NK-92 treated with Interleukin-12 subunit alpha and Interleukin-12 subunit beta, amount 100 ng/mL, for 24 hours (cell line): ENCODE data around the gene DNAJB1.
A peak's percentile ranks its signal among the peaks of the same experiment; 100 is the strongest.
"Not testable (repeated sequence)": the region's sequence is repeated elsewhere in the genome, so short reads cannot be mapped to it uniquely, and the experiment has no call there.

Experiments
- DNase-seq: peaks from one replicate; lab custom pipeline; 2025; lab: John Stamatoyannopoulos, UW

The DNAJB1 gene

DNA sequence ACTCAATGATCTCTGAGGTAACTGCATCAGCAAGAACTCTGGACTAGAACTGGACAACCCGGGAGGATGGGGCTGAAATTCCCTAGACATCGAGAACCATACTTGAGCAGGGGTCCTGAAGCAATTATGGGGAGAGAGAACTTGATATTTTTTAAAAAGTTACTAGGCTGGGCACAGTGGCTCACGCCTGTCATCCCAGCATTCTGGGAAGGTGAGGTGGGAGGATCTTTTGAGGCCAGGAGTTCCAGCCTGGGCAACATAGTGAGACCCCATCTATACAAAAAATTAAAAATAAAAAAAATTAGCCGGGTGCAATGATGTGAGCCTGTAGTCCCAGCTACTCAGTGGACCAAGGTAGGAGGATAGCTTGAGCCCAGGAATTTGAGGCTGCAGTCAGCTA is 2.3 kb upstream of the DNAJB1 start:
- no peak for DNase-seq

GRCh38 chr19:14519860-14520407 is 1.7 kb upstream of the DNAJB1 start:
- no peak for DNase-seq

DNA sequence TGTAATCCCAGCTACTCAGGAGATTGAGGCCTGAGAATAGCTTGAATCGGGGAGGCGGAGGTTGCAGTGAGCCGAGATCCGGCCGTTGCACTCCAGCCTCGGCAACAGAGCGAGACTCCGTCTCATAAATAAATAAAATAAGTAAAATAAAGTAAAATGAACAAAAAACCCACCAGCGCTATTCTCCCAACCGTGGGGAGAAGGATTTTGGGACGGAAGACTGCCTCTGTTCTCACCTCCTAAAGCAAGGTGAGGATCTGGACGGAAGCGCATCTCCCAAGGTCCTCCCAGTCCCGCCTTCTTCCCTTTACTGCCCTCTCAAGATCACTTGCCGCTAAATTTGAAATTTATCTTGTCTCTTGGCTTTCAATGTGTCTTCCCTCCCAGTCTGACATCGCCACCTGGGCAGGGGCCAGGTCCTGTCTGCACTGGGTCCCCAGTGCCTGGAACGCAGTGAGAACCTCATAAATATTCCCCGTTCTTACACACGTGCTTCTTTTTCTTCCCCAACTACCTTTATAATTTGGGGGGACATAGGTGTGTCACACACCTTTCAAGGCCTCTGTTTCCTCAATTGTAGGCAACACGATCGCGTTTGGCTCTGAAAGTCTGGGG is 1.2 kb upstream of the DNAJB1 start:
- DNase-seq, result no peak

- DNase-seq, result no peak
Observed at GRCh38 chr19:14517446-14517839, 754 bp downstream of the DNAJB1 start.

- DNase-seq, result peak; percentile 45
Observed at GRCh38 chr19:14516746-14517438, 1.3 kb downstream of the DNAJB1 start.

DNA sequence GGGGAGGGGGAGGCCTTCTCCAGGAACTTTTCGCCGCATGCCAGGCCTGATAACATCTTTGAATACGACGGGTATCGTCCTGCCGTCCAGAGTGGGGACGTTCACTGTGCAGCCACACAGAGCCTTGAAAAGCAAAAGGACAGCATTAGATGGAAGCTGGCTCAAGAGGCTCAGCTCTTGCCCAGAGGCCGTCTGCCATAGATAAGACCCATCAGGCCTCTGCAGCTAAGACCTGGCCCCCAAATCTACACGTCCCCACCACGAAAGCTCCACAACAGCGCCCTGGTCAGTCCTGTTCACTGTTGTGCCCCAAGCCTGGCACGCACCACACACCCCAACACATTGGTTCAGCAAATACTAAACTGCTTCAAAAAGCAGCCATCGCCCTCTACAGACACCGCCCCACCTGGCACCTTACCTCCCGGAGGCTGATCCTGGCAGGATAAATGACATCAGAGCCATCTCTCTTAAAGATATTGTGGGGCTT is 2.1 kb downstream of the DNAJB1 start:
- no peak for DNase-seq

- peak; percentile 24 for DNase-seq
Observed at GRCh38 chr19:14515501-14516047, 2.6 kb downstream of the DNAJB1 start.

GRCh38 chr19:14514215-14514863 is 3.9 kb downstream of the DNAJB1 start:
- no peak for DNase-seq

DNA sequence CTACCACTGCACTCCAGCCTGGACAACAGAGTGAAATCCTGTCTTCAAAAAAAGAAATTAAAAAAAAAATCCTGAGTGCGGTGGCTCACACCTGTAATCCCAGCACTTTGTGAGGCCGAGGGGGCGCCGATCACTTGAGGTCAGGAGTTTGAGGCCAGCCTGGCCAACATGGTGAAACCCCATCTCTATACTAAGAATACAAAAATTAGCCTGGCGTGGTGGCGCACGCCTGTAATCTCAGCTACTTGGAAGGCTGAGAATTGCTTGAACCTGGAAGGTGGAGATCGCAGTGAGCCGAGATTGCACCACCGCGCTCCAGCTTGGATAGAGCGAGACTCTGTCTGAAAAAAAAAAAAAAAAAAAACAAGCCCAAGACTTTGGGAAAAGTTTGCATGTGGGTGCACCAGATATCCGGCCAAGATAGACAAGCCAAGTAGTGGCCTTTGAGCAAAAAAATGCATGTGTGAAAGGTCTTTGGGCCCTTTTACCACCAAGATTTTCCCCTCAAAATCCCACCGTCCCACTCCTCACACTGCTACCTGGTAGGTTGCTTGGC is 5.7 kb downstream of the DNAJB1 start:
- no peak for DNase-seq

- no peak for DNase-seq
Observed at GRCh38 chr19:14511229-14511593, 7.0 kb downstream of the DNAJB1 start.

- DNase-seq, result no peak
Observed at GRCh38 chr19:14510311-14511228, 7.6 kb downstream of the DNAJB1 start.

GRCh38 chr19:14507704-14508542 is 10.3 kb downstream of the DNAJB1 start:
- DNase-seq, result no peak

- DNase-seq, result peak; percentile 32
Observed at GRCh38 chr19:14505488-14506239, 12.5 kb downstream of the DNAJB1 start.

- DNase-seq, result not testable (repeated sequence)
Observed at GRCh38 chr19:14504575-14504974, 13.6 kb downstream of the DNAJB1 start.

- no peak for DNase-seq
Observed at GRCh38 chr19:14503285-14503684, 14.9 kb downstream of the DNAJB1 start.

DNA sequence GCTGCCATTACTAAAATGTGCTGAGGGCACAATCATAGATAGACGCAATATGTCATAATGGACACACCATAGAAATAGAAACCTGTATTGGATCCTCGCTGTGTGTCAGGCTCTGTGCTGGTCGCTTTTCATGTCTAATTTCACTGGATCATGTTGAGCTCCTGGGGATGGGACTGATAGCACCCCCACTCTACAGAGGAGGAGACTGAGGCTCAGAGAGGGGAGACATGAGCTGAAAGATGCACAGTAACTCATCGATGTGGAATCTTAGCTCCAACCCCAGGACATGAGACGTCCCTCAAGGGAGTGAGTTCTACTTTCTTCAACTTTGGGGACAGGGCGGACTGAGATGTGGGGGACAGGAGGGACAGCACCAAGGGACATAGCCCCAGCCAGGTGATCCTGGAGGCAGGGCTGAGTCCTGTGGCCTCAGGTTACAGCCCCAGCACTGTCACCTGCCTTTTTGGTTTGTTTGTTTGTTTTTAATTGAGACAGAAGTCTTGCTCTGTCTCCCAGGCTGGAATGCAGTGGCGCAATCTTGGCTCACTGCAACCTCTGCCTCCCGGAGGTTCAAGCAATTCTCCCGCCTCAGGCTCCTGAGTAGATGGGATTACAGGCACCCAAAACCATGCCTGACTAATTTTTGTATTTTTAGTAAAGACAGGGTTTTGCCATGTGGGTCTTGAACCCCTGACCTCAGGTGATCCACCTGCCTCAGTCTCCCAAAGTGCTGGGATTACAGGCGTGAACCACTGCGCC is 15.7 kb downstream of the DNAJB1 start:
- DNase-seq, result no peak

DNA sequence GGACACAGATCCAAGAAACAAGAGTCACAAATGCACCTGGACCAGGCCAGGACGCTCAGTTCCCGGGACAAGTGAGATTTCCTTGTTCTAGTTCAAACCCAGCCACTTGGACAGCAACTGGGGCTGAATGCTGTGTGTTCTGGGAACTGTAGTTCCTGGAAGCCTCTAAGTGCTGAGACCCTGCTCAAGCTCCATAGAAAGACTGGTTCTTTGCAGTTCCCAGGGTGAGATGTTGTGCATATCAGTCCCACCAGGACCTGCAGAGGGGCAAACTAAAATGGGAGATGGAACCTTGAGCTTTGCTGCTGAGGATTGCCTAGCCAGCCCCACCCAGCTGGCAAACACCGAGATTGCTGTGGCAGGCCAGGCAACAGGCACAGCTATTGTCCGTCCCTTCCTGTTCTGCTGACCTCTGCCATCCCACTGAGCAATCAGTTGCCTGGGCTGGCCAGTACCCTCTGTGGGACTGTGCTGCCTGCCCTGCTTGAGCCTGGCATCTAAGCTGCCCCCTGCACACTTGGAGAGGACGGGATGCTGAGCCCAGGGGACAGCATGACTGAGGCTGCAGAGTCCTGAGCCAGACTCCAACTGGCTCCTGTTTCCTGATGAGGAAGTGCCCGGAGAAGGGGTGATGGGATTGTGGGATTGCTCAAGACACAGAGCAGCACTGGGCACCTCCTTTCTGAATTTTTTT is 20.8 kb downstream of the DNAJB1 start:
- no peak for DNase-seq

DNA sequence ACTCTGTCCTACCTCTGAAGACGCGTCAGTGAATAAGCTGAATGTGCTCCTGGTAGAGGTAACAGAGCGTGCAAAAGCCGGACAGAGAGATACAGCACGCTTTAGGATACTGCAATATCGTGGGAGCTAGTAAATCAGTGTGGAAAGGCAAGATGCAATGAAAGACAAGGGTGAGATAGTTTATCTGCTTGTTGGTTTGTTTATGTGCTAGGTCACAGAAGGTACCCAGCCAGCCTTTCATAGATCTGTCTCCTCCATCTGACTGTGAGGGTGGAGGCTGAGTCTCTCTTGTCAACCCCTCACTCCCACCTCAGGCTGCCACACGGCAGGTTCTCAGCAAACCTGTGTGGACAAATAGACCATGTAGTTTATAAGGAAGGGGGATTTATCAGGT is 21.4 kb downstream of the DNAJB1 start:
- DNase-seq, result no peak
